ENCODE data around the gene PDLIM1.

DNA sequence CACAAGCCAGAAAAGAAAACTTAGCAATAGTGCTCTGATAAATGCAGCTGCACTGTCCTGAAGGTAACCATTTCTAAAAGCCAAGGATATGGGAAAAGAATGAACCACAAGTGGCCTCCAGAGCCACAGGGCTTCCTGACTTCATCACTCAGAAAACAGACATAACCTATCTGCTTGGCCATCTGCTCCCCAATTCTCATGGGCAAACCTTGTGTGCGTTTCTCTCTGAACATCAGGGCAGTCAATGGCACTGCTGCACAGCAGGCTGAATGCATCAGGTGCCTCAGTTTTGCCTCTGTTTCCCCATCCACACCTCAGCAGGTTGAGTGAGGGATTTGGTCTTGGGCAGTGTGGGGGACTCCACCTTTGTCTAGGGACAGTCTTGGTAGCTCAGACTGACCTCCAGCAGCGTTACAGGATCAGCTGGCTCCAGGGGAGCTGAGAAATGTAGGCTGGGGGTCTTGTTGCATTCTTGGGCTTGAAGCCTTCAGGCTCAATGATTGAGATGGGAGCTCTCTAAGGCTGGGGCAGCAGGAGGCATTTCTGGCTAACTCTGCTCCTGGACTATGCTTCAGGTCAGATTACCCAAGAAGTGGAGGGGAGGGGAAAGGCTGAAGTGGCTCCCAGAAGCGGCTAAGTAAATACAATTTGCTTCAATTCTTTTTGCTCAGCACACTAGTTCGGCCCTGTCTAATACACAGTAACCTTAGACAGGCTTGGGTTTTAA, 23.6 kb upstream of the PDLIM1 start:
- TF ChIP-seq EZH2 (optimal IDR thresholded peaks at IDR 0.05; ENCODE audit: low read depth, low read length) = no peak
- TF ChIP-seq, protein P1, sequence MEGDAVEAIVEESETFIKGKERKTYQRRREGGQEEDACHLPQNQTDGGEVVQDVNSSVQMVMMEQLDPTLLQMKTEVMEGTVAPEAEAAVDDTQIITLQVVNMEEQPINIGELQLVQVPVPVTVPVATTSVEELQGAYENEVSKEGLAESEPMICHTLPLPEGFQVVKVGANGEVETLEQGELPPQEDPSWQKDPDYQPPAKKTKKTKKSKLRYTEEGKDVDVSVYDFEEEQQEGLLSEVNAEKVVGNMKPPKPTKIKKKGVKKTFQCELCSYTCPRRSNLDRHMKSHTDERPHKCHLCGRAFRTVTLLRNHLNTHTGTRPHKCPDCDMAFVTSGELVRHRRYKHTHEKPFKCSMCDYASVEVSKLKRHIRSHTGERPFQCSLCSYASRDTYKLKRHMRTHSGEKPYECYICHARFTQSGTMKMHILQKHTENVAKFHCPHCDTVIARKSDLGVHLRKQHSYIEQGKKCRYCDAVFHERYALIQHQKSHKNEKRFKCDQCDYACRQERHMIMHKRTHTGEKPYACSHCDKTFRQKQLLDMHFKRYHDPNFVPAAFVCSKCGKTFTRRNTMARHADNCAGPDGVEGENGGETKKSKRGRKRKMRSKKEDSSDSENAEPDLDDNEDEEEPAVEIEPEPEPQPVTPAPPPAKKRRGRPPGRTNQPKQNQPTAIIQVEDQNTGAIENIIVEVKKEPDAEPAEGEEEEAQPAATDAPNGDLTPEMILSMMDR (IDR thresholded peaks at IDR 0.05; ENCODE audit: low read length) = no peak
